ENCODE results near the gene SAXO1.
"Not testable (repeated sequence)": the region's sequence is repeated elsewhere in the genome, so short reads cannot be mapped to it uniquely, and the experiment has no call there.

Gene SAXO1

DNA sequence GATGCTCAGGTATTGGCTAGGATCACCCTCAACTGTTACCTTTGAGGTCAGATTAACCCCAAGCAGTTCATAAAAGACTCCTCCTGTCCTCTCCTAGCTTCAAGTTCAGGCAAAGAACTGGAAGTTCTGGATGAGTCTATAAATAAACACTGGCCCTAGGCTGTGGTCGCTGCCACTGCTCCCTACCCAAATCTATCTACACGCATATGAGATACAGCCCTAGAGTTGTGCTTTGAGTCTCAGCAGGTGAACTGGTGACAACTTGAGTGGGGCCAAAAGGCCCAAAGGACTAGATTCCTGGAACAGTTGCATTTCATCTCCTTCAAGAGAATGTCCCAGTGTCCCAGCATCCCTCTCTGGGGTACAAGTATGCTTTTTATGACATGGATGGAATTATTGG, 62.6 kb downstream of the SAXO1 start:
- no peak for DNase-seq (ENCODE audit: low read depth, low spot score)

DNA sequence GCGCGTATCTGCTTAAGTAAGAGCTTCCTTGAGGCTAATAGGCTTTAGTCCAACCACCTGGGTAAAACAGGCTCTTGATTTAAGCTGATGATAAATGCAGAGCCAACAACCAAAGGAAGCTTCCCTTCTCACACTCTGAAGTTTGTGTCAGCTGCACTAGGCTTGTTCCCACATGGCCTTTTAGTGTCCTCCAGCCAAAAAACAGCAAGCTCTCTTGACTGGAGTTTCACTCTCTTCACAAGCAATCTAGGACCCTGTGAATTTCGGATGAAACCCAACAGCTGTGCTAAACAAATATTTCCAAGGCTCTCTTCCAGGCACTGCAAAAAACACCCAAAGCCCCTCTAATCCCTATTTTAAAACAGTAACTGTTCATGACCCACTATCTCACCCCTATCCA, 63.9 kb downstream of the SAXO1 start:
- DNase-seq (ENCODE audit: low read depth, low spot score): no peak

DNA sequence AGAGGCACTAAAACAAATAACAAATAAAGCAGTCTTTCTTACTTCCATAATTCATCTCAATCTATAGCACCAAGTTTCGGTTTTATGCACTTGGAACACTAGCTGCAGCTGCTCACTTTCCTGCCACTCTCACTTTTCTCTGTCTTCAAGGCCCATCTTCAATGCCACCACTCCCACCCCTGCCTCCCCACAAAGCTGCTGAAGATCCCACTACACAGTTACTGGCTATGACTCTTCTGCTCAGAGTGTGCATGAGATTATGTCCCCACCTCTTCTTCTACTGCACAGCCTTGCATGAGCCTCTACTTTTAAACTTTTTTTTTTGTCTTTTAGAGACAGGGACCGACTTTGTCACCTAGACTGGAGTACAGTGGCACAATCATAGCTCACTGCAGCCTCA, 77.4 kb downstream of the SAXO1 start:
- DNase-seq (ENCODE audit: low read depth, low spot score): no peak

DNA sequence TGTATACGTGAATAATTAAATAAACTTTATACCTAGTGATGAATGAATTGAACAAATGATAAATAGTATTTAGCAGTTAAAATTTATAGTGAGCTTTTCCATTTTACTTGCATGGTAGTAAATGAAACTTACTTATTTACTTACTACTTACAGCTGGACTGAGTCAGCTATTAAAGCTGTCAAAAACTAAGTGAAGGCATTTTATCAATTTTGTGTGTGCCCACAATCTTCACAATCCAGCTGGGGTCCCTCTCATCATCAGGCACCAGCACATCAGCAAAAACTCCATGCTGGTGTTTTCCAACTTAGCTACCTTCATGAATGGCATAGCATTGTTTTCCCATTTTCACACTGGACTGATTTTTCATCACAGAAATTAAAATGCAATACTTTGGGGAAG, 81.1 kb downstream of the SAXO1 start:
- DNase-seq (ENCODE audit: low read depth, low spot score): no peak

DNA sequence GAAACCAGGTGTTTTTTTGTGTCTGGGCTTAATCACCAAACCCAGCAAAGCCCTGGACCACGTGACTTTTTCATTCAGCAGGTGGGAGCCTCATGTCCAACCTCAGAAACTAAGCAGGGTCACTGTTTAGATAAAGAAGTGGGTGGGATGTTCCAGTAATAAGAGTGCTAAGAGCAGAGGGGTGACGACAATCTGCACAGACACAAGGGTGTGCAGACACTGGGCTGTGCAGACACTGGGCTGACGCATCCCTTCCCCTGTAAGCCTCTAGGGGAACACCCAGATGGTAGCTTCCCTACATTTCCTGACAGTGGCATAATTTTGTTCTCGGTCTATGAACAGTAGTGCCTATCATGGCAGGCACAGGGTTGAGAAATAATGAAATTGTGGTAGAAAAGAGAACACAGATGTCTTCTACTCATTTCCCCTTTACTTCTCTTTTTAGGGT, 85.1 kb downstream of the SAXO1 start:
- DNase-seq (ENCODE audit: low read depth, low spot score): no peak

- DNase-seq (ENCODE audit: low read depth, low spot score): no peak
Measured at GRCh38 chr9:18942801-18943200, 90.2 kb downstream of the SAXO1 start.

- DNase-seq (ENCODE audit: low read depth, low spot score): no peak
Measured at GRCh38 chr9:18941060-18941740, 91.8 kb downstream of the SAXO1 start.

DNA sequence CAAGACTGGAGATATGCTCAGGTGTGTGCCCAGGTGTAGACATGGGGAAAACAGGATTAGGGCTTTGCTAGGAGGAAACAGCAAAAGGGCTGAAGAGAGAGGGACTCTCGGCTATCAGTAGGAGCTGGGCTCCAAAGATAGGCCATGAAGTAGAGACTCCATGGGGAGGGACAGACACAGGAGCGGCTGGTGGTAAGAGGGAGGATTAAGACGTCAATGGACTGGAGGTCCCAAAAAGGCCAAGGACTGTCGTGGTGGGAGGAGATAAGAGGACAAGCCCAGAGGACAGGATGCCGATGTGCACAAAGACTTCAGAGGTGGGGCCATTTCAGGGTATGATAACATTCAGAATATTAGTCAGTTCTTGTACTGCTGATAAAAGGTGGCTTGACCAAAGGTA, 93.1 kb downstream of the SAXO1 start:
- no peak for DNase-seq (ENCODE audit: low read depth, low spot score)

DNA sequence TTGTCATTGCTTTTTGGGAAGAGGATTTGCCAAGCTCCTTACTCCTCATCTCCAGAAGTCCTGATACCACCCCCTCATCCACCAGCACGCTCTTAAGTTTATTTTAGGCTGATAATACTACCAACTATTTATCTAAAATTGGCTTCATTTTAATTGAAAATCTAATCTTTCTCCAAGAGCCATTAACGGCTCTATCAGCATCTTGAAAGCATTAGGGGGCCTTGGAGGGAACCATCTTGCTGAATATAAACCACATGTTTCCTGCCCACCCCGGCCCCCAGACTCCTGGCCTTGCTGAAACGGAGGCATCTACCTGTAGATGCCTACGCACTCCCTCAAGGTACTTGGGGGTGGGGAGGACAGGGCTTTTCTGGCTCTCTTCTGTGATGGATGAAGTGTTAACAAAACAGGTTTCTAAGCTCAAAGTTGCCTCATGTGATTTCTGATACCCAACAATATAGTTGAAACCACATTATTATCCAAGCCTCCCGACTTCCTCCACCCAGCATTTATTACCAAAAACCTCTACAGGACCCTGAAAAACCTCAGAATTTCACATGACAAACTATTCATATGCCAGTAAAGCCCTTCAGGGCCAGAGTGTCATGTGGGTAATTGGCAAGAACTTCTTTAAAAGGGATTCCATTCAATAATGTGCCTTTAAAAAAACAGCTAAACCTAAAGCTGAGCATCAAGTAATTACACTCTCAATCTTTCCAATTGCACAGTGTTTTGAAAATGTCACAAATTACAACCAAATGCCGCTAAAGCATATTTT, 96.7 kb downstream of the SAXO1 start:
- no peak for DNase-seq (ENCODE audit: low read depth, low spot score)

DNA sequence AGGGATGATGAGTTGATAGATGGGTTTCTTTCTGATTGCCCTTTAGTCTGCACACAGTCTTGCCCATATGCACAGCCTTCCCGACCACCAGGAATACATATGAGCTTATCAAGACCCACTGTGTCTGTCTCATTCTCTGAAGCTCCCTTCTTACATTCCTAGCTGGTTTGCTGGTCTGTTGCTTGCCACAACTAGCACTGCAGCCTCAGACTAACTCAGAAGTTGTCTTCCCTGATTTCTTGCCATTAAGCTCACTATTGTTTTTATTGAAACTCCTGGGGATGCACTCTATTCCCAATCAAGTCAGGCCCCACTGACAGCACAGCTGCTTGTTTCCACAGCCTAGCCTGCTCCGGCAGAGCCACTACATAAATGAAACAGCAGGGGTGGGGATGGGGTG, 97.5 kb downstream of the SAXO1 start:
- DNase-seq (ENCODE audit: low read depth, low spot score): no peak

DNA sequence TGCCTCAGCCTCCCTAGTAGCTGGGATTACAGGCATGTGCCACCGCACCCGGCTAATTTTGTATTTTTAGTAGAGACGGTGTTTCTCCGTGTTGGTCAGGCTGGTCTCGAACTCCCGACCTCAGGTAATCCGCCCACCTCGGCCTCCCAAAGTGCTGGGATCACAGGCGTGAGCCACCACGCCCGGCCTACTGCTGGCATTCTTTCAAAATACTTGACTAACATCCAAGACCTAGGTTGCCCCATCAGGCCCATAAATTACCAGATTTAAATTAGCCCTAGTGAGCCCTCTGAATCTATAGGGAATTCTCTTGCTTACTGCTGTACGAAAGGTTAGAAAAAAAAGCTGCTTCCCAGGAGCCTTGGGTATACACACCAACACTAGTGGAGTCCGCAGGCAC, 102.4 kb downstream of the SAXO1 start:
- DNase-seq (ENCODE audit: low read depth, low spot score): not testable (repeated sequence)

GRCh38 chr9:18928711-18929110, 104.3 kb downstream of the SAXO1 start:
- no peak for DNase-seq (ENCODE audit: low read depth, low spot score)

GRCh38 chr9:18926513-18926912, 106.5 kb downstream of the SAXO1 start:
- DNase-seq (ENCODE audit: low read depth, low spot score): no peak

DNA sequence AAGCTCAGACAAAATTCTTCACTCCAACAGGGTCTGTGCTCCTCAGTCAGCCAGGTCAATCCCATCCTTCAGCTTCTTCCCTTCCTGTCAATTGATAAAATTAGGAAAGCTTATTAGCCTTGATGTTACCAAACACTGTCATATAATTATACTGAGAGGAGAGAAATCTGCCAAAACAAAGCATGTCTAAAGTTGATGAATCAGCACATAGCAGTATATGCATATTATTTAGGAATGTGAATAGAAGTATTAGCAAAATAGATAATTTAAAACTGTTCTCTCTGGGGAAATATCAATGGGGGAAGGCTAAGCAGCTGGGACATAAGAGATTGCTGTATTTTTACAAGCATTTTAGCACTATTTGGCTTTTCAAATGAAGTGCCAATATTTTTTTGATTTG, 107.1 kb downstream of the SAXO1 start:
- no peak for DNase-seq (ENCODE audit: low read depth, low spot score)

DNA sequence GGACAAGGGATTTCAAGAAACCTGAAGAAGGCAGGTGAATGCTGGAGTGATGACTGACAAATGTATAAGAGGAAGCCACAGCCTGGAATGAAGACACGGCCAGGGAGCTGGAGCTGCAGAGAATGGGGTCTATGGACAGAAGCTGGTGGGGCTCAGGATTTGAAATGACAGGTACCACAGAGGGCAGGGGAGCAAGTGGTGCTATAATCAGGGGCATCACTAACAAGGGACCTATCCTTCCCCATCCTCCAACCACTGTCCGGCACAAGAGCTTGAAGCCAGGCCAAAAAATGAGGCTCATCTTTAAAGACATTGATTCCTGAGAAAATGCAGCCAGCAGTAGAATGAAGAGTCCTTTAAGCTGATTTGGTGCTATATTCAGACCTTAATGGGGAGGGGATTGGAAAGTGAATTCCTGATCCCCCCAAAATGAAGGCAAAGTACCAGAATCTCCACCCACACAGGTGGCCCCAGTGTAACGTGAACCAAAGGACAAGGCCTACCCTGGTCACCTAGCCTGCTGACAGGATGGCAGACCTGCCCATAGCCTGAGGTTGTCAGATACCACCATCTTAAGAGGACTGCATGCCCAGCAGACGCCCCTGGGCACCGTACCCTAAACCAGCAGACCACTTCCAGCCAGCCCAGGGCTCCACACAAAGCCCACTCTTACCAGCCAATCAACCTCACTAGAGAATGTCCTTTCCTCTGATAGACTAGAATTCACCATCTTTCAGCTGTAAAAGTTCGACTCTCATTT, 109.2 kb downstream of the SAXO1 start:
- no peak for DNase-seq (ENCODE audit: low read depth, low spot score)

GRCh38 chr9:18923167-18923566, 109.8 kb downstream of the SAXO1 start:
- DNase-seq (ENCODE audit: low read depth, low spot score): no peak

DNA sequence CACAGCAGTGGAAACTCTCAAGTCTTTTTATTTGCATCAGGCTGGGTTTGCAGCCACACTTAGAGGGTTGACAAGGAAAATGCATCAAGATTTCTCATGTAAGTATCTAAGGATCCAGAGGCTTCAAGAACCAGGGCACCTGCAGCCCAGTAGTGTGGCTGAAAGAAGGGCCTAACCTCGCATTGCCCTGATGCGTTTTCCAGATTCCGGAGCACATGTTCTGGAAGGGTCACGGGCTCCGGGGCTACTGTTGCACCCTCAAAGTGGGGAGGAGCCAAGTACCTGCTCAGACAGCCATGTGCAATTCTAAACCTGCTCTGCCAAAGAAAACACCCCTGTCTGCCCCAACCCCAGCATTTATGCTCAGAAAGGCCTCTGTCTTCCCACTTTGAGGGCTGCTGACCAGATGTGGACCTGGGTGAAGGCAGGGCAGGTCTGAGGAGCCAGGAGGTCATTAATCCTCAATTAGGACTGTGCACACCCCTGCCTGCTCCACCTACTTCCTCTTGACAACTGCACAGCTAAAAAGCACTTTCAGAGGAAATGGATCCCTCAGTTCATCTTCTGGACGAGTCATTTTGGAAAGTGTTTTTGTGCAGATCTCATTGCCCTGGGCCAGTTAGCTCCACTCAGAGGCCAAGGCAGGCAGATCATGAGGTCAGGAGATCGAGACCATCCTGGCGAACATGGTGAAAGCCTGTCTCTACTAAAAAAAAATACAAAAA, 110.7 kb downstream of the SAXO1 start:
- no peak for DNase-seq (ENCODE audit: low read depth, low spot score)

GRCh38 chr9:18921366-18922075, 111.5 kb downstream of the SAXO1 start:
- DNase-seq (ENCODE audit: low read depth, low spot score): no peak

- no peak for DNase-seq (ENCODE audit: low read depth, low spot score)
Measured at GRCh38 chr9:18920141-18921084, 112.6 kb downstream of the SAXO1 start.

GRCh38 chr9:18911714-18912342, 121.2 kb downstream of the SAXO1 start:
- DNase-seq (ENCODE audit: low read depth, low spot score): no peak
